HCT116 (cell line): ENCODE results near the gene TGFBR3. TPM values are rescaled to one million over a fixed set of nuclear protein-coding genes. Genes with fewer than 3 reads are reported as not detected.

ENCODE experiments used
- ATAC-seq: fragments of 200-7000 bp; cut with Tn5 transposase; 2 replicates; pipeline ENCODE4 v1.9.1; 2020; ENCODE audit warnings: mild to moderate bottlenecking, moderate library complexity
- BruUV-seq: library from RNA; stranded (reverse); fragments of 400-500 nt; replicated peaks from 2 replicates; lab custom pipeline; 2021; lab: Mats Ljungman, UMichigan
- CTCF ChIA-PET: fragments of 300-600 bp; sonication (Branson Sonifier 250); formaldehyde crosslinking; loops from one replicate; lab custom pipeline; 2021; ENCODE audit warnings: antibody characterized with exemption; lab: Charles Lee
- POLR2A ChIA-PET: fragments of 300-600, 350-600 bp; sonication (Branson Sonifier 250); formaldehyde crosslinking; loops from one replicate; lab custom pipeline; 2021; ENCODE audit warnings: antibody characterized with exemption; lab: Charles Lee
- RAD21 ChIA-PET, 2 experiments: fragments of 300-600 bp; sonication (Branson Sonifier 250); formaldehyde crosslinking; loops; one replicate each; lab custom pipeline; 2023; ENCODE audit warnings: low total read pairs in 2 of 2; ENCODE audit not compliant: uncharacterized antibody in 2 of 2, unreplicated experiment in 2 of 2, low non-redundant PET in 1 of 2; lab: Charles Lee
- DNase-seq: peaks from one replicate; pipeline ENCODE4 v3.0.0-alpha.2; 2010; ENCODE audit warnings: low read depth, low spot score
- H2AFZ ChIP-seq: fragments of 200-600 bp; shearing (Covaris generic), sonication (generic); 2 replicates; pipeline ENCODE4 v1.6.1; 2017; ENCODE audit warnings: low read depth, mixed run types, mixed read lengths, antibody characterized with exemption, low read length; ENCODE audit not compliant: poor library complexity, severe bottlenecking
- H3K27ac ChIP-seq: 2 replicates; pipeline ENCODE4 v1.5.1; 2012; ENCODE audit warnings: low read depth, low read length
- H3K27me3 ChIP-seq: fragments of 200-600 bp; sonication (generic); 2 replicates; pipeline ENCODE4 v1.6.1; 2016; ENCODE audit warnings: mixed run types, low read length, mixed read lengths; ENCODE audit not compliant: insufficient read depth
- H3K36me3 ChIP-seq, 2 experiments: fragments of 200-500 bp in 1 of 2; fragments of 200-600 bp in 1 of 2; sonication (Bioruptor generic) in 1 of 2; sonication (generic) in 1 of 2; 2 replicates each; pipeline versions ENCODE4 v1.5.1 to v1.6.1; 2014 to 2016; ENCODE audit warnings: low read length in 2 of 2, inconsistent platforms in 1 of 2, mixed read lengths in 1 of 2, mixed run types in 1 of 2; ENCODE audit not compliant: insufficient read depth in 2 of 2, control insufficient read depth in 1 of 2
- H3K4me1 ChIP-seq, 2 experiments: fragments of 200-600 bp in 1 of 2; sonication (generic) in 1 of 2; 2 replicates each; pipeline versions ENCODE4 v1.5.1 to v1.6.1; 2012 to 2017; ENCODE audit warnings: low read length in 2 of 2, inconsistent platforms in 1 of 2, mild to moderate bottlenecking in 1 of 2, mixed read lengths in 1 of 2, mixed run types in 1 of 2, moderate library complexity in 1 of 2; ENCODE audit not compliant: insufficient read depth in 2 of 2, control insufficient read depth in 1 of 2
- H3K4me2 ChIP-seq: fragments of 200-600 bp; sonication (generic); 2 replicates; pipeline ENCODE4 v1.6.1; 2017; ENCODE audit warnings: mixed run types, low read length, mixed read lengths
- H3K4me3 ChIP-seq, 2 experiments: fragments of 200-600 bp in 1 of 2; sonication (generic) in 1 of 2; replicated peaks in 1 of 2; 2 replicates each; pipeline ENCODE4 v1.5.1; 2011 to 2016; ENCODE audit warnings: low read length in 2 of 2, control low read depth in 1 of 2, low read depth in 1 of 2, mild to moderate bottlenecking in 1 of 2, mixed read lengths in 1 of 2, mixed run types in 1 of 2
- H3K79me2 ChIP-seq: fragments of 200-600 bp; sonication (generic); 2 replicates; pipeline ENCODE4 v1.6.1; 2017; ENCODE audit warnings: mild to moderate bottlenecking, mixed run types, low read length, moderate library complexity, mixed read lengths; ENCODE audit not compliant: insufficient read depth
- H3K9ac ChIP-seq: fragments of 200-600 bp; sonication (generic); 2 replicates; pipeline ENCODE4 v1.6.1; 2016; ENCODE audit warnings: low read length, mixed read lengths
- H3K9me2 ChIP-seq: fragments of 200-600 bp; sonication (generic), shearing (Covaris generic); 2 replicates; pipeline ENCODE4 v1.6.1; 2017; ENCODE audit warnings: mixed run types, mild to moderate bottlenecking, moderate library complexity; ENCODE audit not compliant: insufficient read depth
- H3K9me3 ChIP-seq, 2 experiments: fragments of 200-500 bp in 1 of 2; fragments of 200-600 bp in 1 of 2; sonication (Bioruptor generic) in 1 of 2; sonication (generic) in 1 of 2; 2 replicates each; pipeline ENCODE4 v1.6.1; 2014 to 2017; ENCODE audit warnings: low read length in 2 of 2, mixed read lengths in 2 of 2, inconsistent platforms in 1 of 2, low read depth in 1 of 2, mild to moderate bottlenecking in 1 of 2, mixed run types in 1 of 2, moderate library complexity in 1 of 2; ENCODE audit not compliant: control insufficient read depth in 1 of 2, insufficient read depth in 1 of 2
- H4K20me1 ChIP-seq: fragments of 200-600 bp; sonication (generic), shearing (Covaris generic); 2 replicates; pipeline ENCODE4 v1.6.1; 2017; ENCODE audit warnings: mixed run types, mild to moderate bottlenecking, moderate library complexity; ENCODE audit not compliant: insufficient read depth
- ATF3 ChIP-seq: IDR thresholded peaks from 2 replicates; pipeline ENCODE4 v1.6.1; 2012
- ELF1 ChIP-seq: IDR thresholded peaks from 2 replicates; pipeline ENCODE4 v1.6.1; 2012; ENCODE audit warnings: low read depth, borderline replicate concordance
- EZH2 ChIP-seq: fragments of 200-600 bp; sonication (generic); IDR thresholded peaks from 2 replicates; pipeline ENCODE4 v1.6.1; 2017; ENCODE audit warnings: antibody characterized with exemption, mixed run types
- EZH2phosphoT487 ChIP-seq: fragments of 200-600 bp; IDR thresholded peaks from 2 replicates; pipeline ENCODE4 v1.6.1; 2018; ENCODE audit warnings: antibody characterized with exemption, borderline replicate concordance
- MAX ChIP-seq: IDR thresholded peaks from 2 replicates; pipeline ENCODE4 v1.6.1; 2012
- POLR2AphosphoS5 ChIP-seq: IDR thresholded peaks from 2 replicates; pipeline ENCODE4 v1.6.1; 2011; ENCODE audit warnings: mild to moderate bottlenecking, low read depth, low read length, moderate library complexity
- REST ChIP-seq: IDR thresholded peaks from 2 replicates; pipeline ENCODE4 v1.6.1; 2012; ENCODE audit warnings: low read depth
- ZBTB33 ChIP-seq: IDR thresholded peaks from 2 replicates; pipeline ENCODE4 v1.6.1; 2011; ENCODE audit warnings: mild to moderate bottlenecking, low read length, moderate library complexity; ENCODE audit not compliant: insufficient replicate concordance; ENCODE audit errors: extremely low read depth
- intact Hi-C: fragments of 100-400 bp; cut with micrococcal nuclease; formaldehyde crosslinking; loops from 2 replicates; pipeline ENCODE4 v1.10.0; 2022
- total RNA-seq: library from RNA; stranded (reverse); gene quantifications from one replicate; pipeline ENCODE4 v1.2.1, GENCODE V29; 2021; ENCODE audit not compliant: unreplicated experiment

The TGFBR3 gene
- total RNA-seq, 1 experiment from 2014 or later: 7.1 TPM

GRCh38 chr1:91799159-91799558 lies 86.8 kb downstream of the TGFBR3 start:
- DNase-seq (no peak), ATAC-seq (no peak)
- H3K4me2 ChIP-seq: no peak overlapping the region
- POLR2A ChIA-PET: no interaction called here
- H4K20me1 ChIP-seq: no peaks in the 10 kb centered on the region
- no peak for TF ChIP-seq ZBTB33
- no peak for TF ChIP-seq ELF1
- TF ChIP-seq REST: no peak
- TF ChIP-seq EZH2phosphoT487: no peak
- no peak for TF ChIP-seq EZH2
- no peak for TF ChIP-seq MAX
- no peak for TF ChIP-seq ATF3
- no peak for TF ChIP-seq POLR2AphosphoS5
- H3K9ac ChIP-seq: no peak overlapping the region
- H3K36me3 ChIP-seq: no peaks in the 10 kb centered on the region
- H3K27me3 ChIP-seq: no peaks in the 10 kb centered on the region
- BruUV-seq: no TSS peak
- H2AFZ ChIP-seq: no peak overlapping the region
- no peak overlapping the region for H3K27ac ChIP-seq
- intact Hi-C loops: no loop called here
- RAD21 ChIA-PET: no interaction called here
- no peaks in the 10 kb centered on the region for H3K9me2 ChIP-seq
- peaks cover 14 to 21% of the 10 kb centered on the region in 2 experiments for H3K4me1 ChIP-seq
- no peaks in the 10 kb centered on the region for H3K9me3 ChIP-seq
- H3K79me2 ChIP-seq: no peaks in the 10 kb centered on the region
- H3K4me3 ChIP-seq: no peak overlapping the region
- CTCF ChIA-PET: no interaction called here
